ENCODE measurements around the gene ELF3.

DNA sequence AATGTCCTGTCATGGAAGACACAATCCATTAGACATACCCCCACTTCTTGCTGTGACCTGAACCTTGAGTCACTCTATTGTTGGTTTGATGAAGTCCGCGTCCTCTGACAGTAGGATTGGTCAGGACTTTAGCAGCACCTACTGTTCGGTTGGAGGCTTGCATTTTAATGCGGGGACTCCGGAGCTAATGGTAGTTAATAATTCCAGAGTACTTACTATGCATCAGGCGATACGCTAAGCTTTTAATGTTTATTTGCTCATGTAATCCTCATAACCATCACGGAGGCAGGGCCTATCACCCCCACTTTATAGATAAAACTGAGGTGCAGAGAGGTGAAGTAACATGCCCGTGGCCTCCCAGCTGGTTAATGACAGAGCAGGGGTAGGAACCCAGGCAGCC is 7.9 kb upstream of the ELF3 start:
- TF ChIP-seq GATA2 (IDR thresholded peaks at IDR 0.05; ENCODE audit: low read depth, low read length) (no peak), GATA3 (IDR thresholded peaks at IDR 0.05; ENCODE audit: low read depth, low read length) (no peak)

All from SH-SY5Y (cell line).